ENCODE data around the gene SCFD2.

SCFD2 gene

DNA sequence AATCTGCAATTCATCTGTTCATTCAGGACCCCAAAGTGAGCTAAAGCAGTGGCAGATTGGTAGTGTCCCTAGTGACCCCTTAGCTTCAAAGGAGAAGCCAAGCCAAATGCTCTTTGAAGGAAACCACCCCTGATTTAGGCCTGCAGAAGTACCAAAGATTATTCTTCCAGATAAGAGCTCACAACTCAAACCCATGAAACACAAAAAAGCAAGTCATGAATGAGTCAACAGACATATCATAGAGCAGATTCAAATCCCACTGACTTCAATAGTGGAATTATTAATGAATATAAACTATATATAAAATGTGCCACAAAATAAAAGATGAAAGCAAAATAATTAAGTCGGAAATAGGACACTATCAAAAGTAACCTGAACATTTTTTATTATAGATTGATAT lies 197.6 kb downstream of the SCFD2 start:
- Histone ChIP-seq H3K4me3 (replicated peaks; ENCODE audit: low read depth, low read length) (no peak overlapping the region), H3K27me3 (replicated peaks; ENCODE audit: control insufficient read depth, insufficient read depth, low read length) (no peaks in the 10 kb centered on the region), H3K36me3 (ENCODE audit: control insufficient read depth, insufficient read depth, low read length) (no peaks in the 10 kb centered on the region)
- TF ChIP-seq CTCF (IDR thresholded peaks at IDR 0.05; ENCODE audit: insufficient read depth, low read length, poor library complexity, severe bottlenecking): no peak
- no peak for DNase-seq (ENCODE audit: extremely low read depth, insufficient read length)

DNA sequence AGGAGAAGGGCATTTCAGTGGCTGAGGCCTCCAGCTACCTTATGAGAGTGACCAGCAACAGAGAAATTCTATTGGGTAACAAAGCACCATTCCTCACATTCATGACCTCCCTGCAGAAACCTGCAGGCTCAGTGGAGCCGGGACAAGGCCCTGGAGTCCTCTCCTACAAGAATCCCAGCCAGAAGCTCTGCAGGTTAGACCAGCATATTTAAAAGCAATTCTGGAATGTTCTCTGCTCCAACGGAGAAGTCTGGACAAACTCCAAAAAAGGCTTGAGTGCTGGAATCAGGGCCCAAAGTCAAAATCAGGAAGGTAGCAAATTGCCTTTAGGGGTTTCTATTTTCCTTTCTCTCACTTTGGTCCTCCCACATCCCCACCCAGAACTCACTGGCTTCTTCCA lies 202.9 kb downstream of the SCFD2 start:
- DNase-seq (ENCODE audit: extremely low read depth, insufficient read length): no peak
- Histone ChIP-seq H3K4me3 (replicated peaks; ENCODE audit: low read depth, low read length) (no peak overlapping the region), H3K27me3 (replicated peaks; ENCODE audit: control insufficient read depth, insufficient read depth, low read length) (no peaks in the 10 kb centered on the region), H3K36me3 (ENCODE audit: control insufficient read depth, insufficient read depth, low read length) (no peaks in the 10 kb centered on the region)
- no peak for TF ChIP-seq CTCF (IDR thresholded peaks at IDR 0.05; ENCODE audit: insufficient read depth, low read length, poor library complexity, severe bottlenecking)

GRCh38 chr4:53161787-53162433 lies 204.0 kb downstream of the SCFD2 start:
- DNase-seq (ENCODE audit: extremely low read depth, insufficient read length): no peak
- no peaks in the 10 kb centered on the region for H3K36me3 ChIP-seq (ENCODE audit: control insufficient read depth, insufficient read depth, low read length)
- TF ChIP-seq CTCF (IDR thresholded peaks at IDR 0.05; ENCODE audit: insufficient read depth, low read length, poor library complexity, severe bottlenecking): no peak
- no peak overlapping the region for H3K4me3 ChIP-seq (replicated peaks; ENCODE audit: low read depth, low read length)
- H3K27me3 ChIP-seq (replicated peaks; ENCODE audit: control insufficient read depth, insufficient read depth, low read length): no peaks in the 10 kb centered on the region

- Histone ChIP-seq H3K36me3 (ENCODE audit: control insufficient read depth, insufficient read depth, low read length) (no peaks in the 10 kb centered on the region), H3K27me3 (replicated peaks; ENCODE audit: control insufficient read depth, insufficient read depth, low read length) (no peaks in the 10 kb centered on the region), H3K4me3 (replicated peaks; ENCODE audit: low read depth, low read length) (no peak overlapping the region)
- TF ChIP-seq CTCF (IDR thresholded peaks at IDR 0.05; ENCODE audit: insufficient read depth, low read length, poor library complexity, severe bottlenecking): no peak
- no peak for DNase-seq (ENCODE audit: extremely low read depth, insufficient read length)
Measured at GRCh38 chr4:53161051-53161786, 204.6 kb downstream of the SCFD2 start.

GRCh38 chr4:53156896-53157295 lies 209.0 kb downstream of the SCFD2 start:
- Histone ChIP-seq H3K36me3 (ENCODE audit: control insufficient read depth, insufficient read depth, low read length) (no peaks in the 10 kb centered on the region), H3K27me3 (replicated peaks; ENCODE audit: control insufficient read depth, insufficient read depth, low read length) (no peaks in the 10 kb centered on the region), H3K4me3 (replicated peaks; ENCODE audit: low read depth, low read length) (no peak overlapping the region)
- DNase-seq (ENCODE audit: extremely low read depth, insufficient read length): no peak
- TF ChIP-seq CTCF (IDR thresholded peaks at IDR 0.05; ENCODE audit: insufficient read depth, low read length, poor library complexity, severe bottlenecking): no peak
